GM10266 (cell line): Measurements from ENCODE around the gene NAA11.

Source experiments
- DNase-seq: peaks from one replicate; pipeline ENCODE4 v3.0.0; 2012; ENCODE audit errors: extremely low spot score
- TF ChIP-seq, protein P1 (sequence below): IDR thresholded peaks from 2 replicates; pipeline ENCODE4 v1.5.1; 2012; ENCODE audit warnings: mild to moderate bottlenecking, low read depth; ENCODE audit not compliant: control insufficient read depth, insufficient read depth; ENCODE audit errors: missing control alignments

The NAA11 gene

GRCh38 chr4:79272126-79272525, 53.7 kb downstream of the NAA11 start:
- TF ChIP-seq, protein P1, sequence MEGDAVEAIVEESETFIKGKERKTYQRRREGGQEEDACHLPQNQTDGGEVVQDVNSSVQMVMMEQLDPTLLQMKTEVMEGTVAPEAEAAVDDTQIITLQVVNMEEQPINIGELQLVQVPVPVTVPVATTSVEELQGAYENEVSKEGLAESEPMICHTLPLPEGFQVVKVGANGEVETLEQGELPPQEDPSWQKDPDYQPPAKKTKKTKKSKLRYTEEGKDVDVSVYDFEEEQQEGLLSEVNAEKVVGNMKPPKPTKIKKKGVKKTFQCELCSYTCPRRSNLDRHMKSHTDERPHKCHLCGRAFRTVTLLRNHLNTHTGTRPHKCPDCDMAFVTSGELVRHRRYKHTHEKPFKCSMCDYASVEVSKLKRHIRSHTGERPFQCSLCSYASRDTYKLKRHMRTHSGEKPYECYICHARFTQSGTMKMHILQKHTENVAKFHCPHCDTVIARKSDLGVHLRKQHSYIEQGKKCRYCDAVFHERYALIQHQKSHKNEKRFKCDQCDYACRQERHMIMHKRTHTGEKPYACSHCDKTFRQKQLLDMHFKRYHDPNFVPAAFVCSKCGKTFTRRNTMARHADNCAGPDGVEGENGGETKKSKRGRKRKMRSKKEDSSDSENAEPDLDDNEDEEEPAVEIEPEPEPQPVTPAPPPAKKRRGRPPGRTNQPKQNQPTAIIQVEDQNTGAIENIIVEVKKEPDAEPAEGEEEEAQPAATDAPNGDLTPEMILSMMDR = no peak
- no peak for DNase-seq

GRCh38 chr4:79267671-79268070, 58.2 kb downstream of the NAA11 start:
- TF ChIP-seq, protein P1 = no peak
- no peak for DNase-seq
